H1 (cell line): ENCODE results near the gene PIGK. TPM values are rescaled to one million over a fixed set of nuclear protein-coding genes. Genes with fewer than 3 reads are reported as not detected.

Experiments used
- CTCF ChIA-PET: fragments of 300-600 bp; sonication (Branson Sonifier 250); formaldehyde crosslinking; loops from one replicate; lab custom pipeline; 2021; ENCODE audit not compliant: partially characterized antibody; lab: Charles Lee
- POLR2A ChIA-PET: fragments of 300-600 bp; sonication (Branson Sonifier 250); formaldehyde crosslinking; loops from one replicate; lab custom pipeline; 2021; ENCODE audit warnings: inconsistent platforms; ENCODE audit not compliant: partially characterized antibody; lab: Charles Lee
- DNase-seq, 2 experiments: peaks; one replicate each; pipeline versions ENCODE4 v3.0.0 to v3.0.0-alpha.2; 2010 to 2022; ENCODE audit warnings: low spot score in 2 of 2, low read depth in 1 of 2, mixed read lengths in 1 of 2
- FAIRE-seq: peaks from 2 replicates; lab custom pipeline; 2011; peaks lifted over from hg19 to GRCh38; lab: Jason Lieb, UNC
- H2AFZ ChIP-seq: 2 replicates; pipeline ENCODE4 v1.8.1; 2012; ENCODE audit warnings: low read length, inconsistent platforms
- H2AK5ac ChIP-seq: 2 replicates; pipeline ENCODE4 v1.6.1; 2013; ENCODE audit warnings: low read depth, low read length
- H2BK120ac ChIP-seq: replicated peaks from 2 replicates; pipeline ENCODE3; 2013; ENCODE audit warnings: low read depth, low read length, inconsistent platforms
- H2BK12ac ChIP-seq: 2 replicates; pipeline ENCODE4 v1.6.1; 2013; ENCODE audit warnings: low read depth, low read length
- H2BK15ac ChIP-seq: 2 replicates; pipeline ENCODE4 v1.6.1; 2013; ENCODE audit warnings: low read length
- H2BK20ac ChIP-seq: 2 replicates; pipeline ENCODE4 v1.6.1; 2013; ENCODE audit warnings: low read length
- H2BK5ac ChIP-seq: 2 replicates; pipeline ENCODE4 v1.6.1; 2013; ENCODE audit warnings: low read depth, low read length
- H3K14ac ChIP-seq: 2 replicates; pipeline ENCODE4 v1.6.1; 2013; ENCODE audit warnings: inconsistent platforms; ENCODE audit not compliant: insufficient read length
- H3K18ac ChIP-seq: 2 replicates; pipeline ENCODE4 v1.6.1; 2013; ENCODE audit warnings: low read length; ENCODE audit errors: extremely low read depth
- H3K23ac ChIP-seq: 2 replicates; pipeline ENCODE4 v1.6.1; 2013; ENCODE audit warnings: inconsistent platforms; ENCODE audit not compliant: insufficient read length
- H3K23me2 ChIP-seq: 2 replicates; pipeline ENCODE4 v1.6.1; 2013; ENCODE audit warnings: low read depth, low read length
- H3K27ac ChIP-seq: 2 replicates; pipeline ENCODE4 v1.6.1; 2011; ENCODE audit warnings: low read depth, low read length, inconsistent platforms
- H3K27me3 ChIP-seq, 4 experiments: replicated peaks in 1 of 4; 1 replicate in 1 of 4; 2 replicates in 3 of 4; pipeline versions ENCODE4 v1.6.1 to v1.8.1; 2011 to 2013; ENCODE audit warnings: low read length in 3 of 4, mild to moderate bottlenecking in 3 of 4, inconsistent platforms in 2 of 4, mixed read lengths in 2 of 4, moderate library complexity in 1 of 4; ENCODE audit not compliant: control insufficient read depth in 3 of 4, insufficient read depth in 3 of 4; ENCODE audit errors: extremely low read depth in 1 of 4
- H3K36me3 ChIP-seq, 4 experiments: 2 replicates each; pipeline versions ENCODE4 v1.6.1 to v1.8.1; 2011 to 2013; ENCODE audit warnings: mild to moderate bottlenecking in 4 of 4, low read length in 3 of 4, moderate library complexity in 2 of 4, control low read depth in 1 of 4, inconsistent platforms in 1 of 4; ENCODE audit not compliant: insufficient read depth in 4 of 4, control insufficient read depth in 2 of 4
- H3K4ac ChIP-seq: replicated peaks from 2 replicates; pipeline ENCODE3; 2013; ENCODE audit warnings: low read length, low read depth, mixed read lengths, inconsistent platforms; ENCODE audit not compliant: insufficient read length
- H3K4me1 ChIP-seq, 4 experiments: replicated peaks in 1 of 4; 1 replicate in 1 of 4; 2 replicates in 3 of 4; pipeline versions ENCODE4 v1.6.1 to v1.8.1; 2011 to 2013; ENCODE audit warnings: low read length in 3 of 4, inconsistent platforms in 2 of 4, mixed read lengths in 1 of 4; ENCODE audit not compliant: insufficient read depth in 4 of 4, control insufficient read depth in 3 of 4
- H3K4me2 ChIP-seq, 2 experiments: 2 replicates each; pipeline versions ENCODE4 v1.6.1 to v1.8.1; 2011 to 2013; ENCODE audit warnings: low read depth in 2 of 2, low read length in 2 of 2, control low read depth in 1 of 2, inconsistent platforms in 1 of 2, mild to moderate bottlenecking in 1 of 2; ENCODE audit not compliant: insufficient read depth in 1 of 2
- H3K4me3 ChIP-seq, 4 experiments: fragments of 200-600, 300-600 bp in 1 of 4; sonication (generic), shearing (Covaris generic), sonication (Bioruptor Twin) in 1 of 4; 2 replicates each; pipeline versions ENCODE4 v1.5.1 to v1.8.1; 2011 to 2016; ENCODE audit warnings: low read length in 4 of 4, low read depth in 3 of 4, control low read depth in 2 of 4, inconsistent platforms in 2 of 4, mild to moderate bottlenecking in 2 of 4, mixed read lengths in 1 of 4, moderate library complexity in 1 of 4; ENCODE audit not compliant: insufficient read depth in 2 of 4; ENCODE audit errors: extremely low read depth in 1 of 4
- H3K56ac ChIP-seq: replicated peaks from 2 replicates; pipeline ENCODE3; 2013; ENCODE audit warnings: low read depth, mild to moderate bottlenecking, mixed read lengths, low read length, inconsistent platforms; ENCODE audit not compliant: insufficient read length
- H3K79me1 ChIP-seq: 2 replicates; pipeline ENCODE4 v1.6.1; 2013; ENCODE audit warnings: low read depth, low read length, control low read depth
- H3K79me2 ChIP-seq, 2 experiments: 2 replicates each; pipeline versions ENCODE4 v1.6.1 to v1.8.1; 2012 to 2013; ENCODE audit warnings: low read length in 2 of 2, mild to moderate bottlenecking in 2 of 2, inconsistent platforms in 1 of 2; ENCODE audit not compliant: insufficient read depth in 2 of 2, control insufficient read depth in 1 of 2
- H3K9ac ChIP-seq, 4 experiments: replicated peaks in 1 of 4; 1 replicate in 1 of 4; 2 replicates in 3 of 4; pipeline versions ENCODE4 v1.6.1 to v1.8.1; 2011 to 2013; ENCODE audit warnings: low read depth in 3 of 4, low read length in 3 of 4, control low read depth in 2 of 4, mild to moderate bottlenecking in 2 of 4, moderate library complexity in 2 of 4, inconsistent platforms in 1 of 4; ENCODE audit errors: extremely low read depth in 1 of 4
- H3K9me3 ChIP-seq, 2 experiments: 2 replicates each; pipeline versions ENCODE4 v1.6.1 to v1.8.1; 2012 to 2013; ENCODE audit warnings: mild to moderate bottlenecking in 2 of 2, moderate library complexity in 2 of 2, control low read depth in 1 of 2, inconsistent platforms in 1 of 2, low read depth in 1 of 2, low read length in 1 of 2, mixed read lengths in 1 of 2; ENCODE audit not compliant: insufficient read depth in 2 of 2
- H4K20me1 ChIP-seq, 2 experiments: replicated peaks in 1 of 2; 2 replicates each; pipeline versions ENCODE3 to v1.8.1; 2011 to 2013; ENCODE audit warnings: inconsistent platforms in 2 of 2, low read length in 2 of 2, mild to moderate bottlenecking in 1 of 2; ENCODE audit not compliant: insufficient read depth in 2 of 2, control insufficient read depth in 1 of 2
- H4K5ac ChIP-seq: 2 replicates; pipeline ENCODE4 v1.6.1; 2013; ENCODE audit warnings: low read length, low read depth, mixed read lengths, inconsistent platforms; ENCODE audit not compliant: insufficient read length
- H4K8ac ChIP-seq: 2 replicates; pipeline ENCODE4 v1.8.0; 2013; ENCODE audit warnings: mild to moderate bottlenecking, moderate library complexity, low read length, inconsistent platforms; ENCODE audit not compliant: insufficient read depth; ENCODE audit errors: extremely low read depth
- H4K91ac ChIP-seq: replicated peaks from 2 replicates; pipeline ENCODE3; 2013; ENCODE audit warnings: low read length, mixed read lengths, inconsistent platforms; ENCODE audit not compliant: insufficient read length
- GTF2F1 ChIP-seq: IDR thresholded peaks from 2 replicates; pipeline ENCODE4 v1.6.1; 2012; ENCODE audit warnings: low read depth, low read length, improper control_type of control experiment, borderline replicate concordance
- HDAC2 ChIP-seq, 2 experiments: fragments of 300-600 bp in 1 of 2; sonication (generic) in 1 of 2; IDR thresholded peaks; 2 replicates each; pipeline ENCODE4 v1.6.1; 2011 to 2012; ENCODE audit warnings: low read depth in 2 of 2, low read length in 2 of 2, mild to moderate bottlenecking in 2 of 2, moderate library complexity in 2 of 2, borderline replicate concordance in 1 of 2, inconsistent platforms in 1 of 2
- KDM4A ChIP-seq: IDR thresholded peaks from one replicate; pipeline ENCODE4 v1.7.1; 2012; ENCODE audit warnings: low read depth, mild to moderate bottlenecking, moderate library complexity, low read length, inconsistent platforms; ENCODE audit not compliant: severe bottlenecking
- RNF2 ChIP-seq: fragments of 200-900, 300-1000 bp; sonication (generic); IDR thresholded peaks from 2 replicates; pipeline ENCODE4 v1.7.1; 2016; ENCODE audit warnings: borderline replicate concordance, low read depth, mild to moderate bottlenecking, antibody characterized with exemption, low read length; ENCODE audit not compliant: poor library complexity, severe bottlenecking; ENCODE audit errors: missing control alignments
- SIN3A ChIP-seq, 2 experiments: IDR thresholded peaks in 1 of 2; conservative IDR thresholded peaks in 1 of 2; 2 replicates each; pipeline ENCODE4 v1.6.1; 2011 to 2012; ENCODE audit warnings: low read length in 2 of 2, improper control_type of control experiment in 1 of 2, low read depth in 1 of 2, mild to moderate bottlenecking in 1 of 2
- SIX5 ChIP-seq: IDR thresholded peaks from 2 replicates; pipeline ENCODE4 v1.6.1; 2011; ENCODE audit warnings: mild to moderate bottlenecking, low read depth, low read length
- TAF7 ChIP-seq: optimal IDR thresholded peaks from 2 replicates; pipeline ENCODE3; 2011; ENCODE audit warnings: low read depth, mild to moderate bottlenecking, inconsistent platforms, low read length, moderate library complexity, borderline replicate concordance
- WGBS, 2 experiments: shearing (Covaris generic) in 1 of 2; methylation state at CpG; one replicate each; pipeline versions ENCODE4 v1.1.6 to v1.1.7; 2013 to 2015; ENCODE audit warnings: low lambda C conversion rate in 2 of 2, mixed read lengths in 2 of 2, inconsistent platforms in 1 of 2, low coverage in 1 of 2, missing lambda C conversion rate in 1 of 2; ENCODE audit not compliant: insufficient replicate concordance in 2 of 2, insufficient coverage in 1 of 2, insufficient read length in 1 of 2; ENCODE audit errors: extremely low coverage in 1 of 2, missing lambda C conversion rate in 1 of 2; 5-methylcytosine and 5-hydroxymethylcytosine counted together
- polyA plus RNA-seq, 7 experiments: library from polyadenylated mRNA; depleted of rRNA in 3 of 7; stranded (reverse) in 5 of 7; unstranded in 2 of 7; fragments of >200 nt in 5 of 7; fragments of 200-250 nt in 2 of 7; gene quantifications; 1 replicate in 5 of 7; 2 replicates in 1 of 7; 4 replicates in 1 of 7; pipeline versions ENCODE4 v1.2.1 to v1.2.3, GENCODE V29; 2011 to 2013; ENCODE audit warnings: missing spikeins in 2 of 7, mixed read lengths in 2 of 7
- total RNA-seq: library from RNA; stranded (reverse); fragmentation: NEBNext Ultra II Directional; extraction: Animal tissue kit (Norgen Biotek cat#: 25700); gene quantifications from 2 replicates; pipeline ENCODE4 v1.2.1, GENCODE V29; 2021
- TF ChIP-seq, protein P1 (sequence below), 3 experiments: IDR thresholded peaks; 1 replicate in 2 of 3; 2 replicates in 1 of 3; pipeline versions ENCODE4 v1.5.1 to v1.6.1; 2011; ENCODE audit warnings: low read length in 3 of 3, mild to moderate bottlenecking in 3 of 3, inconsistent platforms in 2 of 3, low read depth in 1 of 3, moderate library complexity in 1 of 3; ENCODE audit not compliant: insufficient read depth in 1 of 3; ENCODE audit errors: control extremely low read depth in 1 of 3
- TF ChIP-seq, protein P2 (sequence below): IDR thresholded peaks from 2 replicates; pipeline ENCODE4 v1.6.1; 2012; ENCODE audit warnings: inconsistent platforms

Gene PIGK
- total and polyA plus RNA-seq, 2 of the 8 experiments (the other 6 are each of a cell fraction or from before 2014, with no cell fraction given) = 5.6 to 23.2 TPM

DNA sequence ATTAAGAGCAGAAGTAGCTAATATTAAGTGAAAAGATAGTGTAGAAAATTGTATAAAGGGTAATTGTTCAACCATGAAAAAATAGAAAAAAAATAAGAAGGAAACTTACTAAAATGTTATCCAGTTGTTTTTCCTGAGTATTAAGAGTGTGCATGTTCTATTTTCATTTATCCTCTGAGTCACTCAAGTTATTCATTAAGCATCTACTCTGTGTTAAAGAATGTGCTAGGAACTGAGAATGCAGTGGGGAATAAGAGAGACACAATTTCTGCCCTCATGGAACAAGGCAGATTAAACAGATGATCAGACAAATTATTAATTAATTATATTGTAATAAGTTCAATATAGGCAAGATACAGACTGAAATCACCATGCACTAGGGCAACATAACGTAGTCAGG, 10.8 kb upstream of the PIGK start:
- Histone ChIP-seq H4K5ac (no peak overlapping the region), H2AFZ (no peak overlapping the region), H2BK5ac (no peak overlapping the region), H3K4me3 (no peak overlapping the region), H2BK120ac (no peak overlapping the region), H3K27me3 (no peaks in the 10 kb centered on the region), H2BK20ac (no peak overlapping the region), H3K9me3 (no peaks in the 10 kb centered on the region; a peak in 1 of 4 replicates), H4K20me1 (no peaks in the 10 kb centered on the region), H3K4ac (no peak overlapping the region), H3K23ac (no peak overlapping the region), H3K4me2 (no peak overlapping the region), H4K8ac (no peak overlapping the region), H3K18ac (no peak overlapping the region), H4K91ac (no peak overlapping the region), H3K79me1 (no peaks in the 10 kb centered on the region), H3K14ac (no peak overlapping the region), H3K56ac (no peak overlapping the region), H2BK15ac (no peak overlapping the region), H3K36me3 (no peaks in the 10 kb centered on the region), H2BK12ac (no peak overlapping the region), H3K9ac (no peak overlapping the region), H3K27ac (no peak overlapping the region), H3K79me2 (no peaks in the 10 kb centered on the region), H3K23me2 (no peaks in the 10 kb centered on the region), H3K4me1 (no peaks in the 10 kb centered on the region), H2AK5ac (no peak overlapping the region)
- DNase-seq (no peak), FAIRE-seq (no peak)
- POLR2A ChIA-PET = no interaction called here
- WGBS, 2 experiments = 86% methylated on average over 1 of the region's 1 CpG; no CpG with 5 or more reads in 1 of the 2 experiments
- CTCF ChIA-PET = no interaction called here
- TF ChIP-seq HDAC2 (IDR thresholded peaks at IDR 0.05; ENCODE audit: borderline replicate concordance in 1 of 2, low read depth in 2 of 2, low read length in 2 of 2) (no peak), SIN3A (conservative IDR thresholded peaks at IDR 0.05 in 1 of 2, IDR thresholded peaks at IDR 0.05 in 1 of 2; ENCODE audit: low read depth in 1 of 2, low read length in 2 of 2) (no peak), SIX5 (no peak), KDM4A (no peak), RNF2 (no peak), GTF2F1 (no peak), TAF7 (no peak)
- TF ChIP-seq, protein P1, sequence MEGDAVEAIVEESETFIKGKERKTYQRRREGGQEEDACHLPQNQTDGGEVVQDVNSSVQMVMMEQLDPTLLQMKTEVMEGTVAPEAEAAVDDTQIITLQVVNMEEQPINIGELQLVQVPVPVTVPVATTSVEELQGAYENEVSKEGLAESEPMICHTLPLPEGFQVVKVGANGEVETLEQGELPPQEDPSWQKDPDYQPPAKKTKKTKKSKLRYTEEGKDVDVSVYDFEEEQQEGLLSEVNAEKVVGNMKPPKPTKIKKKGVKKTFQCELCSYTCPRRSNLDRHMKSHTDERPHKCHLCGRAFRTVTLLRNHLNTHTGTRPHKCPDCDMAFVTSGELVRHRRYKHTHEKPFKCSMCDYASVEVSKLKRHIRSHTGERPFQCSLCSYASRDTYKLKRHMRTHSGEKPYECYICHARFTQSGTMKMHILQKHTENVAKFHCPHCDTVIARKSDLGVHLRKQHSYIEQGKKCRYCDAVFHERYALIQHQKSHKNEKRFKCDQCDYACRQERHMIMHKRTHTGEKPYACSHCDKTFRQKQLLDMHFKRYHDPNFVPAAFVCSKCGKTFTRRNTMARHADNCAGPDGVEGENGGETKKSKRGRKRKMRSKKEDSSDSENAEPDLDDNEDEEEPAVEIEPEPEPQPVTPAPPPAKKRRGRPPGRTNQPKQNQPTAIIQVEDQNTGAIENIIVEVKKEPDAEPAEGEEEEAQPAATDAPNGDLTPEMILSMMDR (IDR thresholded peaks at IDR 0.05; ENCODE audit: control extremely low read depth in 1 of 3, insufficient read depth in 1 of 3, low read depth in 1 of 3, low read length in 3 of 3) = no peak
- TF ChIP-seq, protein P2, sequence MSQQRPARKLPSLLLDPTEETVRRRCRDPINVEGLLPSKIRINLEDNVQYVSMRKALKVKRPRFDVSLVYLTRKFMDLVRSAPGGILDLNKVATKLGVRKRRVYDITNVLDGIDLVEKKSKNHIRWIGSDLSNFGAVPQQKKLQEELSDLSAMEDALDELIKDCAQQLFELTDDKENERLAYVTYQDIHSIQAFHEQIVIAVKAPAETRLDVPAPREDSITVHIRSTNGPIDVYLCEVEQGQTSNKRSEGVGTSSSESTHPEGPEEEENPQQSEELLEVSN = no peak
